Esophagus muscularis mucosa (tissue), 4 donors: Measurements from ENCODE around the gene SELENON. TPM values are rescaled to one million over a fixed set of nuclear protein-coding genes. Genes with fewer than 3 reads are reported as not detected.

ENCODE experiments used
- DNase-seq: peaks from one replicate; pipeline ENCODE4 v3.0.0-alpha.2; 2017; ENCODE audit errors: extremely low spot score
- H3K27ac ChIP-seq, 4 donors: fragments of 200-600 bp; sonication (generic); replicated peaks in 1 of 4; 1 replicate in 3 of 4; 2 replicates in 1 of 4; pipeline ENCODE4 v1.5.1; 2016 to 2019; ENCODE audit warnings: mild to moderate bottlenecking in 1 of 4
- H3K27me3 ChIP-seq, 4 donors: fragments of 200-600 bp; sonication (generic); one replicate each; pipeline versions ENCODE4 v1.5.1 to v1.6.0; 2016 to 2019
- H3K36me3 ChIP-seq, 4 donors: fragments of 200-600 bp; sonication (generic); one replicate each; pipeline ENCODE4 v1.5.1; 2016 to 2019
- H3K4me1 ChIP-seq, 4 donors: fragments of 200-600 bp; sonication (generic); one replicate each; pipeline ENCODE4 v1.5.1; 2016 to 2019
- H3K4me3 ChIP-seq, 4 donors: fragments of 200-600 bp; sonication (generic); 1 replicate in 2 of 4; 2 replicates in 2 of 4; pipeline ENCODE4 v1.5.1; 2016 to 2019; ENCODE audit warnings: mild to moderate bottlenecking in 4 of 4, moderate library complexity in 1 of 4
- H3K9me3 ChIP-seq, 4 donors: fragments of 200-600 bp; sonication (generic); 1 replicate in 3 of 4; 2 replicates in 1 of 4; pipeline ENCODE4 v1.5.1; 2016 to 2019
- CTCF ChIP-seq, 3 experiments: fragments of 200-600 bp in 2 of 3; fragments of 450-650 bp in 1 of 3; sonication (generic) in 2 of 3; IDR thresholded peaks; one replicate each; pipeline ENCODE4 v1.5.1; 2017 to 2019; ENCODE audit warnings: antibody characterized with exemption in 3 of 3, mild to moderate bottlenecking in 2 of 3, moderate library complexity in 1 of 3
- EP300 ChIP-seq: sonication (generic); formaldehyde crosslinking; IDR thresholded peaks from one replicate; pipeline ENCODE4 v1.6.1; 2017; ENCODE audit warnings: antibody characterized with exemption
- POLR2A ChIP-seq: fragments of 450-650 bp; IDR thresholded peaks from one replicate; pipeline ENCODE4 v1.6.1; 2017; ENCODE audit warnings: antibody characterized with exemption, moderate library complexity, mild to moderate bottlenecking, low read depth
- POLR2AphosphoS5 ChIP-seq, 2 donors: sonication (generic); formaldehyde crosslinking; IDR thresholded peaks; one replicate each; pipeline ENCODE4 v1.6.1; 2017; ENCODE audit warnings: antibody characterized with exemption in 2 of 2
- WGBS: methylation state at CpG from one replicate; pipeline ENCODE4 v1.1.5; 2018; 5-methylcytosine and 5-hydroxymethylcytosine counted together
- intact Hi-C: fragments of 100-400 bp; cut with DNase I; formaldehyde crosslinking; loops from one replicate; pipeline ENCODE4 v1.15.1; 2023
- total RNA-seq, 4 donors: library from RNA; depleted of rRNA; stranded (reverse); fragments of >200 nt; gene quantifications; one replicate each; pipeline versions ENCODE4 v1.1.0 to v1.2.1, GENCODE V29; 2016

Gene SELENON
- total RNA-seq, 4 donors from 2014 or later = 35.3 to 75.1 (median 50.5) TPM

GRCh38 chr1:25864434-25864833 lies 64.4 kb downstream of the SELENON start:
- H3K4me1 ChIP-seq = peaks cover 3 to 11% (median 9%) of the 10 kb centered on the region in 4 donors
- no peak overlapping the region for H3K4me3 ChIP-seq
- H3K9me3 ChIP-seq = no peaks in the 10 kb centered on the region
- H3K36me3 ChIP-seq = peaks cover 0 to 27% (median 17%) of the 10 kb centered on the region in 4 donors
- H3K27ac ChIP-seq = no peak overlapping the region
- intact Hi-C loops = no loop called here
- TF ChIP-seq POLR2AphosphoS5 (IDR thresholded peaks at IDR 0.05) (no peak), POLR2A (no peak), EP300 (no peak), CTCF (IDR thresholded peaks at IDR 0.05) (no peak)
- H3K27me3 ChIP-seq = no peaks in the 10 kb centered on the region
- no peak for DNase-seq
- 86% methylated on average over 3 of the region's 3 CpGs for WGBS

GRCh38 chr1:25866288-25866687 lies 66.3 kb downstream of the SELENON start:
- no peak overlapping the region for H3K4me3 ChIP-seq
- H3K9me3 ChIP-seq = no peaks in the 10 kb centered on the region
- DNase-seq = no peak
- intact Hi-C loops = no loop called here
- peaks cover 3 to 5% (median 5%) of the 10 kb centered on the region in 4 donors for H3K4me1 ChIP-seq
- TF ChIP-seq POLR2A (no peak), EP300 (no peak), POLR2AphosphoS5 (IDR thresholded peaks at IDR 0.05) (no peak)
- no peak overlapping the region for H3K27ac ChIP-seq
- peaks cover 0 to 37% (median 23%) of the 10 kb centered on the region in 4 donors for H3K36me3 ChIP-seq
- no peaks in the 10 kb centered on the region for H3K27me3 ChIP-seq
- WGBS = 83% methylated on average over 1 of the region's 1 CpG

GRCh38 chr1:25867210-25867991 lies 67.4 kb downstream of the SELENON start:
- no peak overlapping the region for H3K27ac ChIP-seq
- TF ChIP-seq POLR2AphosphoS5 (IDR thresholded peaks at IDR 0.05) (no peak), POLR2A (no peak), CTCF (IDR thresholded peaks at IDR 0.05) (no peak), EP300 (no peak)
- intact Hi-C loops = no loop called here
- no peaks in the 10 kb centered on the region for H3K27me3 ChIP-seq
- no peak for DNase-seq
- H3K36me3 ChIP-seq = peaks cover 0 to 37% (median 20%) of the 10 kb centered on the region in 4 donors
- 86% methylated on average over 8 of the region's 9 CpGs for WGBS
- H3K4me3 ChIP-seq = no peak overlapping the region
- H3K4me1 ChIP-seq = peaks cover 11 to 17% (median 15%) of the 10 kb centered on the region in 4 donors
- no peaks in the 10 kb centered on the region for H3K9me3 ChIP-seq

Other genes starting within 250 kb of the SELENON start
- 10 to 100 TPM; 20.2 to 22.8 (median 20.7) TPM for gene MAN1C1, start 183.4 kb upstream of the SELENON start, total RNA-seq
- 100 to 1,000 TPM in 2 of 4 donors, 10 to 100 TPM in 2; 91.1 to 107 (median 101) TPM for gene MTFR1L, start 19.8 kb downstream of the SELENON start, total RNA-seq
- not detected for gene AUNIP, start 59.3 kb downstream of the SELENON start, total RNA-seq
- gene PAQR7, start 75.5 kb downstream of the SELENON start, total RNA-seq = 1 to 10 TPM; 4.6 to 9.3 (median 8.0) TPM
- gene STMN1, start 106.2 kb downstream of the SELENON start, total RNA-seq = 10 to 100 TPM; 15.0 to 25.7 (median 16.8) TPM
- 1 to 10 TPM; 6.1 to 10.0 (median 9.2) TPM for gene PAFAH2, start 197.9 kb downstream of the SELENON start, total RNA-seq
- gene EXTL1, start 221.6 kb downstream of the SELENON start, total RNA-seq = 1 to 10 TPM in 1 of 4 donors, under 1 TPM in 2, not detected in 1; 0.33 to 2.1 (median 0.97) TPM
- gene SLC30A2, start 245.9 kb downstream of the SELENON start, total RNA-seq = under 1 TPM in 1 of 4 donors, not detected in 3; 0.17 TPM